Measurements from ENCODE around the gene CTNNA1. TPM values are rescaled to one million over a fixed set of nuclear protein-coding genes. Genes with fewer than 3 reads are reported as not detected.
"Not testable (repeated sequence)": the region's sequence is repeated elsewhere in the genome, so short reads cannot be mapped to it uniquely, and the experiment has no call there.

Gene CTNNA1, protein sequence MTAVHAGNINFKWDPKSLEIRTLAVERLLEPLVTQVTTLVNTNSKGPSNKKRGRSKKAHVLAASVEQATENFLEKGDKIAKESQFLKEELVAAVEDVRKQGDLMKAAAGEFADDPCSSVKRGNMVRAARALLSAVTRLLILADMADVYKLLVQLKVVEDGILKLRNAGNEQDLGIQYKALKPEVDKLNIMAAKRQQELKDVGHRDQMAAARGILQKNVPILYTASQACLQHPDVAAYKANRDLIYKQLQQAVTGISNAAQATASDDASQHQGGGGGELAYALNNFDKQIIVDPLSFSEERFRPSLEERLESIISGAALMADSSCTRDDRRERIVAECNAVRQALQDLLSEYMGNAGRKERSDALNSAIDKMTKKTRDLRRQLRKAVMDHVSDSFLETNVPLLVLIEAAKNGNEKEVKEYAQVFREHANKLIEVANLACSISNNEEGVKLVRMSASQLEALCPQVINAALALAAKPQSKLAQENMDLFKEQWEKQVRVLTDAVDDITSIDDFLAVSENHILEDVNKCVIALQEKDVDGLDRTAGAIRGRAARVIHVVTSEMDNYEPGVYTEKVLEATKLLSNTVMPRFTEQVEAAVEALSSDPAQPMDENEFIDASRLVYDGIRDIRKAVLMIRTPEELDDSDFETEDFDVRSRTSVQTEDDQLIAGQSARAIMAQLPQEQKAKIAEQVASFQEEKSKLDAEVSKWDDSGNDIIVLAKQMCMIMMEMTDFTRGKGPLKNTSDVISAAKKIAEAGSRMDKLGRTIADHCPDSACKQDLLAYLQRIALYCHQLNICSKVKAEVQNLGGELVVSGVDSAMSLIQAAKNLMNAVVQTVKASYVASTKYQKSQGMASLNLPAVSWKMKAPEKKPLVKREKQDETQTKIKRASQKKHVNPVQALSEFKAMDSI
- total RNA-seq (2022) (623 and 734 TPM in 2 replicates), Bru-seq, nascent RNA (percentile 98 among the genes with signal in this experiment), BruChase-seq, experiment 1, labeled RNA remaining after a 6-hour chase (percentile 96 among the genes with signal in this experiment), BruChase-seq, experiment 2, labeled RNA remaining after a 2-hour chase (percentile 94 among the genes with signal in this experiment)
- long read RNA-seq, transcript CTNNA1-201 (18 exons, 3,756 nt) = major isoform, 458 of 756 reads
- long read RNA-seq, transcript CTNNA1-230 (17 exons, 2,741 nt) = minor isoform, 7 of 756 reads
- long read RNA-seq, partial matches to known transcripts = 253 of 756 reads
- long read RNA-seq, other reads (novel, unspliced or antisense) = 32 of 756 reads

DNA sequence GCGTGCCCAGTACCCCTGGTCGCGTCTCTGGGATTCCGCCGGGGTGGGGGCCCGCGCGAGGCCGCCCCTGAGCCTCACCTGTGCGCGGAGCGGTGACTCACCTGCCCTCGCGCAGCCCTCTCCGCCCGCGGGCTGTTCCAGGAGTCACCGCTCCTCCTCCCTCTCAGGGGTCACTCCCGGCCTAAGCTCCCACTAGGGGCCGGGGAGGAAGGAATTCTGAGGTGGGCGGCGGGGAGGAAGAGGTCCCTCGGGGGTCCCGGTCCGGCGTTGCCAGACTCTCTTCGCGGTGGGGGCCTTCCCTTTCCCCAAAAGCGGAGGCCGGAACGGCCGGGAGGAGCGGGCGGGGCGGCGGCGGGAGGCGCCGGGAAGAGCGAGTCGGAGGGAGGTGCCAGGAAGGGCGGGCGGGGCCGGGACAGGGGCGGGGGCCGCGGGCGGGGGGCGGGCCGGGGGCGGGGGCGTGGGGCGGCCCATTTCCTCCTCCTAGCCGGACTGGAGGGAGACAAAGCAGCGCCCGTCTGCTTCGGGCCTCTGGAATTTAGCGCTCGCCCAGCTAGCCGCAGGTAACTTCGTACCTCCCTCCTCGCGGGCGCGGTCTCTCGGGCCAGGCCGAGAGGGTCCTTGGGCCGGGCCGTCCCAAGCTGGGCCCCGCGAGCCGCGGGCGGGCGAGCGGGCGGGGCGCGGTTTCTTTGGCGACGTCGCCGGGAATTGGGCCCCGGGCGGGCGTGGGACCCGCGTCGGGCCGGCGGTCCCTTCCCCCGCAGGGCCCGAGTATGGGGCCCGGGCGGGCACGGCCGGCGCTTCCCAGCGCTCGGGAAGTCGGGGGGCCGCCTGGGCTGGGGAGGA lies at the start of gene CTNNA1:
Gene CTNNA1, plus strand, starts transcription at position 475 of the 843 bp plus-strand sequence. CDS start 28,500 bp downstream, outside the sequence.
- peaks cover 55% of the 10 kb centered on the region for H3K4me1 Mint-ChIP-seq (ENCODE audit: low read depth, unreplicated experiment)
- peak within 1 kb of the TSS; percentile 95 for H3K27ac Mint-ChIP-seq (ENCODE audit: unreplicated experiment)
- no TSS peak for BruUV-seq (replicated peaks)
- H3K36me3 Mint-ChIP-seq (ENCODE audit: insufficient read depth, unreplicated experiment) = peaks cover 66% of the 10 kb centered on the region
- DNase-seq = peak; percentile 94
- CTCF ChIA-PET = interaction anchor here (0.7 to 0.9 kb wide), 5 partner anchors 13 to 181 kb away, joined by 3 to 7 read pairs (median 3); no protein-coding TSS in a partner anchor
- peak within 1 kb of the TSS; percentile 89 for H3K4me3 Mint-ChIP-seq (ENCODE audit: low read depth, unreplicated experiment)
- H3K9me3 Mint-ChIP-seq (ENCODE audit: low read depth, unreplicated experiment) = no peaks in the 10 kb centered on the region
- H3K27me3 Mint-ChIP-seq (ENCODE audit: unreplicated experiment) = no peaks in the 10 kb centered on the region
- TF ChIP-seq, protein P1, sequence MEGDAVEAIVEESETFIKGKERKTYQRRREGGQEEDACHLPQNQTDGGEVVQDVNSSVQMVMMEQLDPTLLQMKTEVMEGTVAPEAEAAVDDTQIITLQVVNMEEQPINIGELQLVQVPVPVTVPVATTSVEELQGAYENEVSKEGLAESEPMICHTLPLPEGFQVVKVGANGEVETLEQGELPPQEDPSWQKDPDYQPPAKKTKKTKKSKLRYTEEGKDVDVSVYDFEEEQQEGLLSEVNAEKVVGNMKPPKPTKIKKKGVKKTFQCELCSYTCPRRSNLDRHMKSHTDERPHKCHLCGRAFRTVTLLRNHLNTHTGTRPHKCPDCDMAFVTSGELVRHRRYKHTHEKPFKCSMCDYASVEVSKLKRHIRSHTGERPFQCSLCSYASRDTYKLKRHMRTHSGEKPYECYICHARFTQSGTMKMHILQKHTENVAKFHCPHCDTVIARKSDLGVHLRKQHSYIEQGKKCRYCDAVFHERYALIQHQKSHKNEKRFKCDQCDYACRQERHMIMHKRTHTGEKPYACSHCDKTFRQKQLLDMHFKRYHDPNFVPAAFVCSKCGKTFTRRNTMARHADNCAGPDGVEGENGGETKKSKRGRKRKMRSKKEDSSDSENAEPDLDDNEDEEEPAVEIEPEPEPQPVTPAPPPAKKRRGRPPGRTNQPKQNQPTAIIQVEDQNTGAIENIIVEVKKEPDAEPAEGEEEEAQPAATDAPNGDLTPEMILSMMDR (IDR thresholded peaks at IDR 0.05; ENCODE audit: unreplicated experiment) = no peak
- intact Hi-C loops (cut with micrococcal nuclease; ENCODE audit: unreplicated experiment) = loop anchor here (5.0 to 10.0 kb wide), 3 partner anchors 101 to 519 kb away; partner anchors contain the start of gene HSPA9

DNA sequence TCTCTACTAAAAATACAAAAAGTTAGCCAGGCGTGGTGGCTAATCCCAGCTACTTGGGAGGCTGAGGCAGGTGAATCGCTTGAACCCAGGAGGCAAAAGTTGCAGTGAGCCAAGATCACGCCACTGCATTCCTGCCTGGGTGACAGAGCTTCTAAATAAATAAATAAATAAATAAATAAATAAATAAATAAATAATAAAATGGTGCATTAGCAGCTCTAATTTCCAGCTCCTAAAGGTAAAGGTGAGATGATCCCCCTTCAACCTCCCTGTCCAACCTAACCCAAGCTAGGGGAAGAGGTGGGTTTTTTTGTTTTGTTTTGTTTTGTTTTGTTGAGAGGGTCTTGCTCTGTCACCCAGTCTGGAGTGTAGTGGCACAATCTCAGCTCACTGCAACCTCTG lies 49.4 kb upstream of the CTNNA1 start:
- H3K27ac Mint-ChIP-seq (ENCODE audit: unreplicated experiment); H3K36me3 Mint-ChIP-seq (ENCODE audit: insufficient read depth, unreplicated experiment); DNase-seq; intact Hi-C loops (cut with micrococcal nuclease; ENCODE audit: unreplicated experiment); H3K9me3 Mint-ChIP-seq (ENCODE audit: low read depth, unreplicated experiment); BruUV-seq (replicated peaks); H3K4me1 Mint-ChIP-seq (ENCODE audit: low read depth, unreplicated experiment); H3K4me3 Mint-ChIP-seq (ENCODE audit: low read depth, unreplicated experiment); H3K27me3 Mint-ChIP-seq (ENCODE audit: unreplicated experiment): not testable (repeated sequence)
- CTCF ChIA-PET = interaction anchor here (0.6 to 1.7 kb wide), 2 partner anchors 22 to 570 kb away, joined by 3 to 6 read pairs; no protein-coding TSS in a partner anchor

DNA sequence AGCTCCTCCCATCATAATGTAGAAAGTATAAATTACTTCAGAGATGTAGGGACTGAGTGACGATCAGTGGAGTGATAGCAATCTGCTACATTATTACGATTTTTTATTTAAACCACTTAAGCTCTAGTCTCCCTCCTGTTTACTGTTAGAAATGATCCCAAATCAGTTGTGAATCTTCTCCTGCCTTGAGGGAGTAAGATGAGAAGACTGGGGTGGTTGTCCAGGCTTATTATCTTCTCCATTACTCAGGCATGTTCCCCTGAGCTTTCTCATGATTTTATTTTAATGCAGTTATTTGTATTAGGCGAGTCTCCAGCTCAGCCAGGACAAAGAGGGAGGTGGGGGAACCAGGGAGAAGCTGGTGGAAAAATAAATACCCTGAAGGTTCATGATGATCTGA lies 48.2 kb upstream of the CTNNA1 start:
- TF ChIP-seq, protein P1 (IDR thresholded peaks at IDR 0.05; ENCODE audit: unreplicated experiment) = no peak
- CTCF ChIA-PET = interaction anchor here (0.5 to 0.6 kb wide), 2 partner anchors 157 to 323 kb away, joined by 3 to 4 read pairs; no protein-coding TSS in a partner anchor
- intact Hi-C loops (cut with micrococcal nuclease; ENCODE audit: unreplicated experiment) = no loop called here
- Mint-ChIP-seq H3K4me3 (ENCODE audit: low read depth, unreplicated experiment) (no peak overlapping the region), H3K27ac (ENCODE audit: unreplicated experiment) (no peak overlapping the region), H3K9me3 (ENCODE audit: low read depth, unreplicated experiment) (no peaks in the 10 kb centered on the region), H3K27me3 (ENCODE audit: unreplicated experiment) (no peaks in the 10 kb centered on the region), H3K4me1 (ENCODE audit: low read depth, unreplicated experiment) (no peaks in the 10 kb centered on the region), H3K36me3 (ENCODE audit: insufficient read depth, unreplicated experiment) (no peaks in the 10 kb centered on the region)
- DNase-seq = no peak
- BruUV-seq (replicated peaks) = no TSS peak

DNA sequence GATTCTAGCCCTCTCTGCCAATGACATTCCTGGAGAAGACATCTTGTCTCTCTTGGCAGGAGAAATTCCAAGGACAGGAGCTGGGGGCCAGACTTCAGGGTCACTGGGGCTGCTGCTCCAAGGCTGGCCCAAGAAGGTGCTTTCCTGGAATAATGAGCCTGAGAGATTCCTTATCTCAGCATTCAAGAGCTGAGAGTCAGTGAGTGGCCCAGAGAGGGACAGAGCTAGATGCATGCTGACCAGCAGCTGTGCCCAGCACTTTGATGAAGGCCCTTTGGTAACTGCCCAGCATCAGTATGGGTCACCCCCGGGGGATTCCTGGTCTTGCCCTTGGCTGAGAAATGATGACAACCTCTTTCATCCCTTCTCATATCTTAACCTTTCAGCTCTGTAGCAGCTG lies 47.7 kb upstream of the CTNNA1 start:
- Mint-ChIP-seq H3K4me3 (ENCODE audit: low read depth, unreplicated experiment) (no peak overlapping the region), H3K27ac (ENCODE audit: unreplicated experiment) (no peak overlapping the region), H3K36me3 (ENCODE audit: insufficient read depth, unreplicated experiment) (no peaks in the 10 kb centered on the region), H3K4me1 (ENCODE audit: low read depth, unreplicated experiment) (no peaks in the 10 kb centered on the region), H3K9me3 (ENCODE audit: low read depth, unreplicated experiment) (no peaks in the 10 kb centered on the region), H3K27me3 (ENCODE audit: unreplicated experiment) (no peaks in the 10 kb centered on the region)
- CTCF ChIA-PET = interaction anchor here (0.6 to 1.7 kb wide), 2 partner anchors 20 to 322 kb away, joined by 4 to 5 read pairs; no protein-coding TSS in a partner anchor
- BruUV-seq (replicated peaks) = no TSS peak
- intact Hi-C loops (cut with micrococcal nuclease; ENCODE audit: unreplicated experiment) = no loop called here
- no peak for DNase-seq
- TF ChIP-seq, protein P1 (IDR thresholded peaks at IDR 0.05; ENCODE audit: unreplicated experiment) = no peak

All from Calu3 (cell line).